Left ventricle myocardium inferior (tissue), 1 donor: ENCODE data around the gene ANKS6. TPM values are rescaled to one million over a fixed set of nuclear protein-coding genes. Genes with fewer than 3 reads are reported as not detected.

Experiments
- DNase-seq: peaks from one replicate; pipeline ENCODE4 v3.0.0-alpha.2; 2020
- H3K27ac ChIP-seq: fragments of 200-600 bp; replicated peaks from 2 replicates; pipeline ENCODE4 v1.8.0; 2021
- H3K27me3 ChIP-seq: fragments of 200-600 bp; 2 replicates; pipeline ENCODE4 v1.8.0; 2021; ENCODE audit warnings: low read depth
- H3K36me3 ChIP-seq: fragments of 200-600 bp; 2 replicates; pipeline ENCODE4 v1.8.0; 2021
- H3K4me1 ChIP-seq: fragments of 200-600 bp; 2 replicates; pipeline ENCODE4 v1.8.0; 2021
- H3K4me3 ChIP-seq: fragments of 200-600 bp; 2 replicates; pipeline ENCODE4 v1.8.0; 2021; ENCODE audit warnings: mild to moderate bottlenecking, moderate library complexity
- H3K9me3 ChIP-seq: fragments of 200-600 bp; replicated peaks from 2 replicates; pipeline ENCODE4 v1.8.0; 2021
- intact Hi-C: fragments of 100-400 bp; cut with micrococcal nuclease; formaldehyde crosslinking; loops from one replicate; pipeline ENCODE4 v1.11.0; 2022
- total RNA-seq: library from RNA; stranded (reverse); fragmentation: NEBNext Ultra II Directional; extraction: Animal tissue kit (Norgen Biotek cat#: 25700); gene quantifications from one replicate; pipeline ENCODE4 v1.2.1, GENCODE V29; 2021
- TF ChIP-seq, protein P1 (sequence below): fragments of 200-600 bp; IDR thresholded peaks from 2 replicates; pipeline ENCODE4 v1.8.0; 2021; ENCODE audit warnings: antibody characterized with exemption, mild to moderate bottlenecking, borderline replicate concordance
- donor health status: DM: no; HTN: yes; CAD: no; lungs with severe emphysema.

The ANKS6 gene
- total RNA-seq, 1 donor from 2014 or later = 4.8 TPM

- no peak overlapping the region for H3K27ac ChIP-seq
- TF ChIP-seq, protein P1, sequence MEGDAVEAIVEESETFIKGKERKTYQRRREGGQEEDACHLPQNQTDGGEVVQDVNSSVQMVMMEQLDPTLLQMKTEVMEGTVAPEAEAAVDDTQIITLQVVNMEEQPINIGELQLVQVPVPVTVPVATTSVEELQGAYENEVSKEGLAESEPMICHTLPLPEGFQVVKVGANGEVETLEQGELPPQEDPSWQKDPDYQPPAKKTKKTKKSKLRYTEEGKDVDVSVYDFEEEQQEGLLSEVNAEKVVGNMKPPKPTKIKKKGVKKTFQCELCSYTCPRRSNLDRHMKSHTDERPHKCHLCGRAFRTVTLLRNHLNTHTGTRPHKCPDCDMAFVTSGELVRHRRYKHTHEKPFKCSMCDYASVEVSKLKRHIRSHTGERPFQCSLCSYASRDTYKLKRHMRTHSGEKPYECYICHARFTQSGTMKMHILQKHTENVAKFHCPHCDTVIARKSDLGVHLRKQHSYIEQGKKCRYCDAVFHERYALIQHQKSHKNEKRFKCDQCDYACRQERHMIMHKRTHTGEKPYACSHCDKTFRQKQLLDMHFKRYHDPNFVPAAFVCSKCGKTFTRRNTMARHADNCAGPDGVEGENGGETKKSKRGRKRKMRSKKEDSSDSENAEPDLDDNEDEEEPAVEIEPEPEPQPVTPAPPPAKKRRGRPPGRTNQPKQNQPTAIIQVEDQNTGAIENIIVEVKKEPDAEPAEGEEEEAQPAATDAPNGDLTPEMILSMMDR = no peak
- peaks cover 12% of the 10 kb centered on the region for H3K9me3 ChIP-seq
These were observed 77.3 kb downstream of the ANKS6 start for GRCh38 chr9:98719055-98719454.

DNA sequence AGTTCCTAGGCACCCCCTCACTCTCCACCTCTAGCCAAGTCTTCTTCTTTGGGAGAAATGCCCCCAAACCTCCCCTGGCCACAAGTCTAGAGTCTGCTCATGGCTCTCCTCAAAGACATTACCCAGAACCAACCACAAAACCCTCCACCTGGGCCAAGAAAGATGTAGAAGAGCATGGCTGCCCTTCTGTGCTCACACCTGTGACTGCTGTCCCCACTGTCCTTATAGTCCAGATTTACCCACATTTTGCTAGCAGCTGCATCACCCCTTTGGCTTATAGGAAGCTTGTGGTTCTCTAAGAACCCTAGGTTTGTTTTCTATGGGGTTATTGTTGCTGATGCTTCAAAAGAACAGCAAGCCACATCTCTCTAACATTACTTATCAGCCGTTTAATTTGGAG is 81.5 kb downstream of the ANKS6 start:
- intact Hi-C loops = no loop called here
- DNase-seq = no peak
- no peak overlapping the region for H3K4me3 ChIP-seq
- TF ChIP-seq, protein P1 = no peak
- no peaks in the 10 kb centered on the region for H3K4me1 ChIP-seq
- H3K27ac ChIP-seq = no peak overlapping the region
- peaks cover 67% of the 10 kb centered on the region for H3K27me3 ChIP-seq
- H3K9me3 ChIP-seq = peaks cover 5% of the 10 kb centered on the region
- H3K36me3 ChIP-seq = no peaks in the 10 kb centered on the region

More at GRCh38 chr9:98719055-98719454, 77.3 kb downstream of the ANKS6 start:
- Histone ChIP-seq H3K36me3 (no peaks in the 10 kb centered on the region), H3K4me3 (no peak overlapping the region), H3K4me1 (no peaks in the 10 kb centered on the region), H3K27me3 (peaks cover 67% of the 10 kb centered on the region)
- intact Hi-C loops = no loop called here
- no peak for DNase-seq

DNA sequence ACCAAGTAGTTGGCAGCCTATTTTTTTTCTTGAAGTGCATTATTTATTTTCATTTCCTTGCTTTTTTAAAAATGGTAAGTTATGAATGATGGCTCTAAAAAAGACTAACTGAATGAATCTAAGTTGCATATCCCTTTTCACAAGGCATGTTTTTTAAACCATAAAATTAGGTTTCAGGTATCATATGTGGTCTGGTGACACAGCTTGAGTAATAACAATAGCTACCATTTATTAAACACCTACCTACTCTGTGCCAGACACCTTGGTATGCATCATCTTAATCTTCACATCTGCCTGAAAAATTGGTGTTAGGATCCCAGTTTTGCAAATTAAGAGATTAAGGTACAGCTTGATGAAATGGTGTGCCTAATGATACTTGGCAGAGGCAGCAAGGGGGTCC is 83.4 kb downstream of the ANKS6 start:
- H3K4me3 ChIP-seq = no peak overlapping the region
- H3K9me3 ChIP-seq = no peaks in the 10 kb centered on the region
- peaks cover 10% of the 10 kb centered on the region for H3K4me1 ChIP-seq
- TF ChIP-seq, protein P1 = no peak
- DNase-seq = no peak
- no peaks in the 10 kb centered on the region for H3K36me3 ChIP-seq
- no peak overlapping the region for H3K27ac ChIP-seq
- intact Hi-C loops = no loop called here
- H3K27me3 ChIP-seq = peaks cover 75% of the 10 kb centered on the region

DNA sequence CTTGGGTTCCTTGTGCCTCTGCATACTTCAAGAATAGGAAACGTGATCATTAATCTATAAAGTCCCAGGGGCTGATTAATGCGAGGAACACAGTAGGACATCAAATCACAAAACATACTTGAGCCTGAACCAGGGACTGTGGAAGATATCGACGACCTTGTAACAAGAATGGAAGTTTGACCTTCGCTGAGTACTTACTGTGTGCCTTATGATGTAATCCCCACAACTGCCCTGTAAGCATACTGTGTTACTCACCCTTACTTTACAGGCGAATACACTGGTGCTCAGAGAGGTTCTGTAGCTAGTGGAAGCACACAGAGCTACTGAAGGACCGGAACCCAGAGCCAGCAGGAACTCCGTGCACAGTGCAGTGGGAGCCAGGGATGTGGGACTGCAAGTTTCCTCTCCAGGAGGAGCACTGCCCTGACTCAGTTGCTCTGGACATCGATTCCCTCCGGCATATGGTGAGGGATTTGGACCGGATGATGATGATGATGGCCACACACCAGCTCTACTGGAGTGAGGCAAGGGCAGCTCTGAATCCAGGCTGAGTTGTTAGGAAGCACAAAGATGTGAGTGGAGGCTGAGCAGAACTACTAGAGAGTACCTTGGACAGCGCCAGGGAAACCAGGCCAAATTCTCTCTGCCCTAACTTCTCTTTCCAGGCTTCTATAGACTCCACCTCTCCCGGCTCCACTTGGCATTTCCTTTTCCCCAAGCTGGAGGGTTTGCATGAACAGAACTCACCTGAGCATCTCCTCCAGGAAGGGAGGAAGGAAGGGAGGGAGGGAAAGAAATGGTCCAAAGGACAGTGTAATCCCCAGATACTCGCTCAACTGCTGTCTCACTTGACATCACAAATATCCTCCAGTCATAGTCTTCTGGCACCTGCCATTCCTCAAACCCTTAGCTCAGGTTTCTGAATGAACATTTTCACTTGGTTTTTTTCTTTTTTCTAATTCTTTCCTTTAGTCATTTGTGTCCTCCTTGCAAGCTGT is 86.1 kb downstream of the ANKS6 start:
- intact Hi-C loops = no loop called here
- peak overlapping the region; percentile 63 for H3K4me3 ChIP-seq
- DNase-seq = no peak

GRCh38 chr9:98708933-98709911 is 87.1 kb downstream of the ANKS6 start, which contains the start of gene GABBR2:
Gene GABBR2 (minus strand): TSS chr9:98708935. CDS start chr9:98708737, 198 bp downstream.
- H3K27me3 ChIP-seq = peaks cover 93% of the 10 kb centered on the region
- H3K27ac ChIP-seq = no peak within 1 kb of the TSS
- peak within 1 kb of the TSS; percentile 63 for H3K4me3 ChIP-seq
- TF ChIP-seq, protein P1 = no peak
- no peaks in the 10 kb centered on the region for H3K9me3 ChIP-seq
- intact Hi-C loops = no loop called here
- DNase-seq = no peak
- no peaks in the 10 kb centered on the region for H3K36me3 ChIP-seq
- H3K4me1 ChIP-seq = peaks cover 27% of the 10 kb centered on the region

More for the DNA sequence above, 86.1 kb downstream of the ANKS6 start:
- Histone ChIP-seq H3K27me3 (peaks cover 92% of the 10 kb centered on the region), H3K4me1 (peaks cover 27% of the 10 kb centered on the region), H3K36me3 (no peaks in the 10 kb centered on the region), H3K27ac (no peak overlapping the region), H3K9me3 (no peaks in the 10 kb centered on the region)
- TF ChIP-seq, protein P1 = no peak
